GM12878 (cell line): ENCODE measurements around the gene CAPS. TPM values are rescaled to one million over a fixed set of nuclear protein-coding genes. Genes with fewer than 3 reads are reported as not detected.
A peak's percentile ranks its signal among the peaks of the same experiment; 100 is the strongest.

ENCODE experiments used
- ATAC-seq: fragments of 200-7000 bp; cut with Tn5 transposase; 3 replicates; pipeline ENCODE4 v1.9.1; 2020; ENCODE audit warnings: mild to moderate bottlenecking, moderate library complexity
- BruUV-seq: library from RNA; stranded (reverse); fragments of 400-500 nt; replicated peaks from 2 replicates; lab custom pipeline; 2021; lab: Mats Ljungman, UMichigan
- CTCF ChIA-PET: fragments of 300-600 bp; sonication (Branson Sonifier 250); formaldehyde crosslinking; extraction: SDS; loops from one replicate; lab custom pipeline; 2021; ENCODE audit warnings: inconsistent platforms; lab: Yijun Ruan, JAX
- POLR2A ChIA-PET: fragments of 350-600 bp; formaldehyde crosslinking; extraction: SDS; loops from one replicate; lab custom pipeline; 2021; ENCODE audit warnings: inconsistent platforms; lab: Charles Lee
- RAD21 ChIA-PET: fragments of 300-600 bp; sonication (Branson Sonifier 250); formaldehyde crosslinking; loops from one replicate; lab custom pipeline; 2023; ENCODE audit warnings: antibody characterized with exemption; ENCODE audit not compliant: unreplicated experiment; lab: Charles Lee
- SMC1A ChIA-PET: fragments of 300-600 bp; sonication (Branson Sonifier 250); formaldehyde crosslinking; loops from one replicate; lab custom pipeline; 2023; ENCODE audit not compliant: unreplicated experiment, uncharacterized antibody; lab: Charles Lee
- DNase-seq: peaks from one replicate; pipeline ENCODE4 v3.0.0-alpha.2; 2011; ENCODE audit warnings: low read depth, low spot score
- FAIRE-seq: peaks from 3 replicates; lab custom pipeline; 2011; peaks lifted over from hg19 to GRCh38; lab: Jason Lieb, UNC
- H2AFZ ChIP-seq: 2 replicates; pipeline ENCODE4 v1.6.0; 2011; ENCODE audit warnings: low read depth, low read length, control low read depth; ENCODE audit not compliant: control insufficient read depth
- H3K27ac ChIP-seq: 2 replicates; pipeline ENCODE4 v1.5.1; 2011; ENCODE audit warnings: control low read depth; ENCODE audit not compliant: control insufficient read depth, insufficient read depth
- H3K27me3 ChIP-seq, 2 experiments: replicated peaks in 1 of 2; 2 replicates each; pipeline versions ENCODE4 v1.6.0 to v1.6.1; 2011; ENCODE audit warnings: low read length in 1 of 2; ENCODE audit not compliant: control insufficient read depth in 2 of 2, insufficient read depth in 2 of 2
- H3K36me3 ChIP-seq, 2 experiments: 2 replicates each; pipeline ENCODE4 v1.5.1; 2011; ENCODE audit warnings: low read length in 1 of 2; ENCODE audit not compliant: control insufficient read depth in 2 of 2, insufficient read depth in 2 of 2
- H3K4me1 ChIP-seq: 2 replicates; pipeline ENCODE4 v1.6.1; 2011; ENCODE audit warnings: mild to moderate bottlenecking, low read length, moderate library complexity, mixed read lengths; ENCODE audit not compliant: control insufficient read depth, insufficient read depth
- H3K4me2 ChIP-seq: 2 replicates; pipeline ENCODE4 v1.6.0; 2011; ENCODE audit warnings: control low read depth; ENCODE audit not compliant: control insufficient read depth, insufficient read depth
- H3K4me3 ChIP-seq: fragments of 200-600 bp; sonication (generic); 2 replicates; pipeline ENCODE4 v1.5.1; 2016
- H3K79me2 ChIP-seq: 2 replicates; pipeline ENCODE4 v1.6.0; 2011; ENCODE audit warnings: low read length; ENCODE audit not compliant: control insufficient read depth, insufficient read depth
- H3K9ac ChIP-seq: 2 replicates; pipeline ENCODE4 v1.8.0; 2011; ENCODE audit warnings: low read length, control low read depth, mixed read lengths; ENCODE audit not compliant: control insufficient read depth, insufficient read depth
- H3K9me3 ChIP-seq: replicated peaks from 3 replicates; pipeline ENCODE4 v1.5.1; 2011; ENCODE audit warnings: mild to moderate bottlenecking, low read length; ENCODE audit not compliant: control insufficient read depth, insufficient read depth
- H4K20me1 ChIP-seq: 2 replicates; pipeline ENCODE4 v1.6.0; 2011; ENCODE audit not compliant: control insufficient read depth, insufficient read depth
- FOXK2 ChIP-seq: fragments of 450-650 bp; IDR thresholded peaks from 2 replicates; pipeline ENCODE4 v1.6.1; 2017; ENCODE audit warnings: mild to moderate bottlenecking, moderate library complexity
- MYB ChIP-seq: fragments of 150-350 bp; IDR thresholded peaks from 2 replicates; pipeline ENCODE4 v1.6.1; 2014; ENCODE audit warnings: mild to moderate bottlenecking, low read depth, low read length, borderline replicate concordance
- NFYB ChIP-seq: IDR thresholded peaks from 2 replicates; pipeline ENCODE4 v1.6.1; 2011; ENCODE audit warnings: low read depth, mild to moderate bottlenecking, low read length, improper control_type of control experiment, moderate library complexity; ENCODE audit not compliant: insufficient read depth
- ZNF24 ChIP-seq: fragments of 450-650 bp; IDR thresholded peaks from 2 replicates; pipeline ENCODE4 v1.6.1; 2017; ENCODE audit warnings: antibody characterized with exemption, mild to moderate bottlenecking
- WGBS: methylation state at CpG from one replicate; pipeline ENCODE4 v1.1.6; 2016; ENCODE audit warnings: low lambda C conversion rate; ENCODE audit not compliant: insufficient replicate concordance, insufficient coverage; ENCODE audit errors: missing lambda C conversion rate; 5-methylcytosine and 5-hydroxymethylcytosine counted together
- in situ Hi-C: fragments of 300-500 bp; cut with MboI; formaldehyde crosslinking; loops from 9 replicates; pipeline ENCODE4 v1.14.3; 2018; ENCODE audit warnings: mixed read lengths
- intact Hi-C: fragments of 100-400 bp; cut with micrococcal nuclease; formaldehyde crosslinking; loops from one replicate; pipeline ENCODE4 v1.14.2; 2022; ENCODE audit not compliant: unreplicated experiment
- polyA plus RNA-seq, 11 experiments: library from polyadenylated mRNA; depleted of rRNA in 4 of 11; unstranded in 6 of 11; stranded (reverse) in 5 of 11; fragments of >200 nt; fragmentation: Nextera tagmentation in 4 of 11; fragmentation: Illumina TruSeq in 1 of 11; extraction: Ambion mirVana in 4 of 11; extraction: Trizol in 1 of 11; gene quantifications; 1 replicate in 1 of 11; 2 replicates in 10 of 11; pipeline versions ENCODE4 v1.2.1 to v1.2.3, GENCODE V29; 2011 to 2016; ENCODE audit warnings: inconsistent platforms in 2 of 11, missing spikeins in 2 of 11, low read depth in 1 of 11
- total RNA-seq, 4 experiments: library from RNA; depleted of rRNA in 3 of 4; stranded (reverse); fragments of >200 nt in 3 of 4; fragmentation: Illumina TruSeq in 1 of 4; extraction: Trizol in 1 of 4; gene quantifications; 2 replicates each; pipeline versions ENCODE4 v1.2.1 to v1.2.3, GENCODE V29; 2013 to 2021
- TF ChIP-seq, protein P1 (sequence below), 3 experiments: IDR thresholded peaks in 2 of 3; conservative IDR thresholded peaks in 1 of 3; 2 replicates each; pipeline ENCODE4 v1.5.1; 2011; ENCODE audit warnings: low read depth in 3 of 3, low read length in 3 of 3, mild to moderate bottlenecking in 3 of 3, control low read depth in 2 of 3, moderate library complexity in 2 of 3, inconsistent platforms in 1 of 3, mixed read lengths in 1 of 3; ENCODE audit not compliant: control insufficient read depth in 2 of 3, insufficient read depth in 1 of 3; ENCODE audit errors: extremely low read depth in 1 of 3

CAPS gene
- total and polyA plus RNA-seq, 10 of the 15 experiments (the other 5 are each of a cell fraction or from before 2014, with no cell fraction given): 0.09 to 6.9 (median 2.9) TPM

DNA sequence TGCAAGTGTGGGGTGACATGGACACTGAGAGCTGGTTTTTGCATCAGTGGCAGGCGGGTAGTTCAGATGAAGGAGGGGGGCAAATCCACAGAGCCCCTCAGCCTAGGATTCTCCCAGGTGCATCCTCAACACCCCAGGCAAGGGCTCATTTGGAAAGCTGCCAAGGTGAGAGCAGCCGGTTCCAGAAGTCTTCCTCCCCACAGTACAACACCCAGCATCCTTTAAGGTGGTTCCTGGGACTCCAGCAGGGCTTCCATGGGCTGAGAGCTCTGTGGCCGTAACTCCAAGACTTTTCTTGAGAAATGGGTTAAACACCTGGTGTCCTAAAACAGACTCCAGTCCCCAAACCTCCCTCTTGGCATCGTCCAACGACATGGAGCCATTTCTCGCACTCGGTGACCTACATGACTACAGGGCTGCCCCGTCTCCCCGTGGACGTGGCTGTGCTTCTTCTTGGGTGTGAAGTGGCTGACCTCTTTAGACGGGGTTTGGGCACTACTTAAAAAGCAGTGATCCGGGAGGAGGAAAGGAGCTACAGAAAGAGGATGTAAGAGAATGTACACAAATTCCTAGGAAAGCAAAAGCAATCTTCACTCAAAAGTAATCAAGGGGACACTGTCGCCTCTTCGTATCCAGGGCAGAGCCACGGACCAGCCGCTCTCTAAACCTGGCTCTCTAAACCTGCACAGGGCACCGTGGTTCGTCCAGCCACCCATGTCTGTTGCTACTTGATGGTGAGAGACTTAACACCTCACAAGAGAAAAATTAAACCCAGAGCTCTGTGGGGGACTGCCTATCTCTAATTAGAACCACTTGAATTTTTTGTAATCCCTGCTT lies 38.4 kb downstream of the CAPS start:
- H3K27me3 ChIP-seq: no peaks in the 10 kb centered on the region
- no peaks in the 10 kb centered on the region for H3K9me3 ChIP-seq
- H3K4me1 ChIP-seq: peaks cover 22% of the 10 kb centered on the region
- peaks cover 6 to 18% of the 10 kb centered on the region in 2 experiments; a peak in 3 of 4 replicates for H3K36me3 ChIP-seq
- ATAC-seq (no peak), FAIRE-seq (no peak), DNase-seq (no peak)
- SMC1A ChIA-PET: interaction anchor here (0.8 kb wide), 1 partner anchor 980 kb away, joined by 3 read pairs; no protein-coding TSS in a partner anchor
- CTCF ChIA-PET: interaction anchor here (0.8 to 4.0 kb wide), 7 partner anchors 15 to 173 kb away, joined by 3 to 16 read pairs (median 4); no protein-coding TSS in a partner anchor
- no TSS peak for BruUV-seq
- no peak overlapping the region for H2AFZ ChIP-seq
- H3K9ac ChIP-seq: no peak overlapping the region
- H4K20me1 ChIP-seq: no peaks in the 10 kb centered on the region; the same call in none of the 2 replicates
- peak overlapping the region; percentile 47 for H3K4me2 ChIP-seq
- 93% methylated on average over 18 of the region's 18 CpGs for WGBS
- peak overlapping the region; percentile 50 for H3K27ac ChIP-seq
- POLR2A ChIA-PET: interaction anchor here (1.1 kb wide), 1 partner anchor 16 kb away, joined by 4 read pairs; no protein-coding TSS in a partner anchor
- in situ Hi-C loops (no loop called here), intact Hi-C loops (no loop called here)
- H3K4me3 ChIP-seq: no peak overlapping the region
- peaks cover 53% of the 10 kb centered on the region for H3K79me2 ChIP-seq
- RAD21 ChIA-PET: no interaction called here
- no peak for TF ChIP-seq NFYB
- no peak for TF ChIP-seq FOXK2
- TF ChIP-seq, protein P1, sequence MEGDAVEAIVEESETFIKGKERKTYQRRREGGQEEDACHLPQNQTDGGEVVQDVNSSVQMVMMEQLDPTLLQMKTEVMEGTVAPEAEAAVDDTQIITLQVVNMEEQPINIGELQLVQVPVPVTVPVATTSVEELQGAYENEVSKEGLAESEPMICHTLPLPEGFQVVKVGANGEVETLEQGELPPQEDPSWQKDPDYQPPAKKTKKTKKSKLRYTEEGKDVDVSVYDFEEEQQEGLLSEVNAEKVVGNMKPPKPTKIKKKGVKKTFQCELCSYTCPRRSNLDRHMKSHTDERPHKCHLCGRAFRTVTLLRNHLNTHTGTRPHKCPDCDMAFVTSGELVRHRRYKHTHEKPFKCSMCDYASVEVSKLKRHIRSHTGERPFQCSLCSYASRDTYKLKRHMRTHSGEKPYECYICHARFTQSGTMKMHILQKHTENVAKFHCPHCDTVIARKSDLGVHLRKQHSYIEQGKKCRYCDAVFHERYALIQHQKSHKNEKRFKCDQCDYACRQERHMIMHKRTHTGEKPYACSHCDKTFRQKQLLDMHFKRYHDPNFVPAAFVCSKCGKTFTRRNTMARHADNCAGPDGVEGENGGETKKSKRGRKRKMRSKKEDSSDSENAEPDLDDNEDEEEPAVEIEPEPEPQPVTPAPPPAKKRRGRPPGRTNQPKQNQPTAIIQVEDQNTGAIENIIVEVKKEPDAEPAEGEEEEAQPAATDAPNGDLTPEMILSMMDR (IDR thresholded peaks at IDR 0.05 in 2 of 3, conservative IDR thresholded peaks at IDR 0.05 in 1 of 3; ENCODE audit: control insufficient read depth in 2 of 3, extremely low read depth in 1 of 3, insufficient read depth in 1 of 3, low read depth in 3 of 3, low read length in 3 of 3): no peak
- no peak for TF ChIP-seq ZNF24
- no peak for TF ChIP-seq MYB
